ENCODE data around the gene FJX1. TPM values are rescaled to one million over a fixed set of nuclear protein-coding genes. Genes with fewer than 3 reads are reported as not detected.
A peak's percentile ranks its signal among the peaks of the same experiment; 100 is the strongest.

Gene FJX1
- total and polyA plus RNA-seq, 10 donors = 3.0 to 40.6 (median 9.2) TPM

GRCh38 chr11:35602979-35603378, 15.3 kb upstream of the FJX1 start:
- TF ChIP-seq POLR2AphosphoS5 (IDR thresholded peaks at IDR 0.05) (no peak), CTCF (IDR thresholded peaks at IDR 0.05 in 8 of 11, conservative IDR thresholded peaks at IDR 0.05 in 3 of 11) (no peak), POLR2A (IDR thresholded peaks at IDR 0.05) (no peak)
- 92 to 97% (median 93%) methylated on average over 3 of the region's 3 CpGs for WGBS, 5 donors
- Histone ChIP-seq H3K9me3 (no peaks in the 10 kb centered on the region), H3K4me3 (no peak overlapping the region), H3K27ac (peak overlapping the region in 3 of 8 donors; percentile 15 to 50 (median 17)), H3K36me3 (no peaks in the 10 kb centered on the region), H3K4me1 (peaks cover 0 to 3% (median 0%) of the 10 kb centered on the region in 6 donors), H3K27me3 (replicated peaks in 1 of 7) (peaks cover 0 to 38% (median 0%) of the 10 kb centered on the region in 7 donors)
- no peak for DNase-seq
- intact Hi-C loops (cut with DNase I; ENCODE audit: low total_unique reads) = no loop called here

GRCh38 chr11:35605706-35606105, 12.6 kb upstream of the FJX1 start:
- H3K9me3 ChIP-seq = no peaks in the 10 kb centered on the region
- DNase-seq = no peak
- no peak overlapping the region for H3K4me3 ChIP-seq
- H3K4me1 ChIP-seq = no peaks in the 10 kb centered on the region
- no peak for TF ChIP-seq CTCF (IDR thresholded peaks at IDR 0.05 in 8 of 11, conservative IDR thresholded peaks at IDR 0.05 in 3 of 11)
- TF ChIP-seq POLR2A (IDR thresholded peaks at IDR 0.05) = no peak
- no peak for TF ChIP-seq POLR2AphosphoS5 (IDR thresholded peaks at IDR 0.05)
- no peaks in the 10 kb centered on the region for H3K36me3 ChIP-seq
- H3K27me3 ChIP-seq (replicated peaks in 1 of 7) = peaks cover 0 to 54% (median 0%) of the 10 kb centered on the region in 7 donors
- intact Hi-C loops (cut with DNase I; ENCODE audit: low total_unique reads) = no loop called here
- WGBS, 5 donors = 51 to 72% (median 58%) methylated on average over 5 of the region's 5 CpGs
- peak overlapping the region in 3 of 8 donors; percentile 28 to 51 (median 37) for H3K27ac ChIP-seq

- no peak for DNase-seq
- 76 to 84% (median 83%) methylated on average over 5 of the region's 5 CpGs for WGBS, 5 donors
- Histone ChIP-seq H3K27ac (peak overlapping the region in 3 of 8 donors; percentile 28 to 51 (median 37)), H3K27me3 (replicated peaks in 1 of 7) (peaks cover 0 to 54% (median 0%) of the 10 kb centered on the region in 7 donors), H3K4me1 (no peaks in the 10 kb centered on the region), H3K36me3 (no peaks in the 10 kb centered on the region), H3K4me3 (no peak overlapping the region), H3K9me3 (no peaks in the 10 kb centered on the region)
- no peak for TF ChIP-seq POLR2AphosphoS5 (IDR thresholded peaks at IDR 0.05)
- TF ChIP-seq POLR2A (IDR thresholded peaks at IDR 0.05) = no peak
- no peak for TF ChIP-seq CTCF (IDR thresholded peaks at IDR 0.05 in 8 of 11, conservative IDR thresholded peaks at IDR 0.05 in 3 of 11)
- intact Hi-C loops (cut with DNase I; ENCODE audit: low total_unique reads) = no loop called here
These were observed 12.1 kb upstream of the FJX1 start for GRCh38 chr11:35606206-35606605.

GRCh38 chr11:35608502-35608901, 9.8 kb upstream of the FJX1 start:
- 83 to 94% (median 85%) methylated on average over 4 of the region's 4 CpGs for WGBS, 5 donors
- Histone ChIP-seq H3K27ac (no peak overlapping the region), H3K27me3 (replicated peaks in 1 of 7) (peaks cover 0 to 66% (median 0%) of the 10 kb centered on the region in 7 donors), H3K9me3 (no peaks in the 10 kb centered on the region), H3K4me1 (no peaks in the 10 kb centered on the region), H3K36me3 (no peaks in the 10 kb centered on the region), H3K4me3 (no peak overlapping the region)
- no peak for TF ChIP-seq POLR2A (IDR thresholded peaks at IDR 0.05)
- no peak for DNase-seq
- intact Hi-C loops (cut with DNase I; ENCODE audit: low total_unique reads) = no loop called here

- Histone ChIP-seq H3K4me3 (no peak overlapping the region), H3K9me3 (no peaks in the 10 kb centered on the region), H3K4me1 (no peaks in the 10 kb centered on the region), H3K27ac (no peak overlapping the region), H3K27me3 (replicated peaks in 1 of 7) (peaks cover 0 to 65% (median 0%) of the 10 kb centered on the region in 7 donors), H3K36me3 (no peaks in the 10 kb centered on the region)
- intact Hi-C loops (cut with DNase I; ENCODE audit: low total_unique reads) = loop anchor here (5.0 to 10.0 kb wide), 3 partner anchors 215 to 658 kb away; no protein-coding TSS in a partner anchor
- WGBS, 5 donors = 69 to 88% (median 77%) methylated on average over 6 of the region's 6 CpGs
- TF ChIP-seq POLR2AphosphoS5 (IDR thresholded peaks at IDR 0.05) (no peak), CTCF (IDR thresholded peaks at IDR 0.05 in 8 of 11, conservative IDR thresholded peaks at IDR 0.05 in 3 of 11) (no peak), POLR2A (IDR thresholded peaks at IDR 0.05) (no peak)
- no peak for DNase-seq
These were observed 8.6 kb upstream of the FJX1 start for GRCh38 chr11:35609656-35610055.

Measured in spleen (tissue), 11 donors.